CD4-positive, alpha-beta T cell treated with Interleukin-4 for 4 hours (primary cell): Measurements from ENCODE around the gene MR1.
A peak's percentile ranks its signal among the peaks of the same experiment; 100 is the strongest.

Source experiments
- DNase-seq: peaks from one replicate; pipeline ENCODE4 v3.0.0-alpha.2; 2020

The MR1 gene

DNA sequence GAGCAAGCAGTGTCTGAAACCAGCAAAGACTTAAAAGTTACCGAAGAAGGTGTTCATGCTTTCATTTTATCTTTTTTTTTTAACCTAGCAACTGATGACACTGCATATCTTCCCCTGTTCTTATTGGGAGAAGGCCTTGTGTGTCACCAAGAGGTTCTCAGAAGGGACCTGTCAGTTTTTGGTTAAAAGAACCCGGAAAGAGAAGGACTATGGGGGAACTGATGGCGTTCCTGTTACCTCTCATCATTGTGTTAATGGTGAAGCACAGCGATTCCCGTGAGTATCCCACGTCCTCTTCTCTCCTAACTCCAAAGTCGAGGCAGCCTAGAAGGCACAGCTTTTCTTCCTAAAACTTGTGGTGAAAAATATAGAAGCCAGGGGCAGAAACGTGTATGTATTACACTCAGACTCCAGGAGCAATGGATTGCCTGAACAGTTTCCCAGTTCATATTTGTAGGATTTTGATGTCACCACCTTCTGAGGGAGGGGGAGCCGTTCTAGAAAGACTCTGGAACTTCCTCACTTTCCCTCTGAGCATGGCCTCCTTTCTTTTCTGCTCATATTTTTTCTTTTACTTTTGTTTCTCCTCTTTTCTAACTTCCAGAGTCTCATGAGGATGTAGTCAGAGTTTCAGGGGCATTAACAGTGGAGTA is at the start of gene MR1:
MR1 (plus strand) TSS at position 185 of the 653 bp plus-strand sequence; CDS start at position 210, 25 bp downstream.
- DNase-seq: peak; percentile 89

DNA sequence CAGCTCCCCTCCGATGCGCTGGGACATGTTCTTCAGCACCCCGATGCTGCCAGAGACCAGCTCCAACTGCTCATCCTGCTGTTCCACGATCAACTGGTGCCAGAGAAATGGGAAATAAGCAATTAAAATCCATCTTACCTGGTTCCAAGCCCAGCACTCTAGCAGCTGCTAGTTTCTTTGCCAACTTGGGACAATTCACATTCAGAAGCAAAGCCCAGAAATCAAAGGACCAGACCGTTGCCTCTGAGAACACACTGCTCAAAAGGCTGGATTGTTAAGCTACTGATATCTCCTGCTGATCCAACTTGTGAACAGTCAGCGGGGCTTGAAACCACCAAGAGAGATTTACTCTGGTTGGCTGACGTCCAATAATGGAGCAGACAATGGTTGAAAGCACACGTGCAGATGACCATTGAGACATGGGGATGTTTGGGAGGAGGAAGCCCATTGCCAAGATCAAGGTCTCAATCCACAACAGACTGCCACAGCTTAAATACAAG is 45.5 kb upstream of the MR1 start:
- no peak for DNase-seq

DNA sequence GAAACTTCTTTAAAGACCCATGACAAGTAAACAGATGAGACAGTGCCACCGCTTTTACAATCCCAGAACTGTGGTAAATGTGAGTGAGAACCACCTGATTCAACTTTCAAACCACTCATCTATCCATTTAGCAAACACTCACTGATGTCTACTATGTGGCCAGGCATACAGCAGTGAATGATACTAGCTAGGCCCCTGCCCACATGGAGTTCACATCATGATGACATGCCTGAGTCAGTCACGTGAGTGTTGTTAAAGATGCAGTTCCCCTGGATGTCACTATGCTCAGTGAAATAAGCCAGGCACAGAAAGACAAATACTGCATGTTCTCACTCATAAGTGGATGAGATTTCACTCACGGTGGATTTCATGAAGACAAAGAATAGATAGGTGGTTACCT is 39.5 kb upstream of the MR1 start:
- DNase-seq: no peak

DNA sequence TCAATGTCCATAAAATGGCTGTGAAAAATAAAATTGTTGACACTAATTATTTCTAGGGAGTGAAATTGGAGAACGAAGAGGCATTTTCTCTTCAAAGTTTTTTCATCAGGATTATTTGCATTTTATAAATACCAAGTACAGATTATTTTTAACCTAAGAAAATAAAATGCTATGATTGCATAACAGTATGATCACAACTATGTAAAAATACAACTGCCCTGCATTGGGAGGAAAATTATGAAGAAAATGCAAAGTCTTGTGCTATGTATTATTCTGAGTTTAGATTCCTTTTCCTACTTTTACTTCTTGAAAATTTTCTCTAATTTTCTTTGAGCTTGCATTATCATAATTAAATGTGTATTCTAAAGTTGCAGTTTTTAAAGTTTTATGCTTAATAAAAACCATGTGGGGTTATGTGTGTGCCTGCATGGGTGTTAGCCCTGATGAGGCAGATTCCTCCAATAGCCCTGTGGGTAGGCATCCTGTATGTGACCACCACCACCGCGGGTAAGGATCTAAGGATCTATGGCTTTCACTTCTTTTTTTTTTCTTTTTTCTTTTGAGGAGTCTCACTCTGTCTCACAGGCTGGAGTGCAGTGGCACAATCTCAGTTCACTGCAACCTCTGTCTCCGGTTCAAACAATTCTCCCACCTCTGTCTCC is 35.8 kb upstream of the MR1 start:
- DNase-seq: no peak

DNA sequence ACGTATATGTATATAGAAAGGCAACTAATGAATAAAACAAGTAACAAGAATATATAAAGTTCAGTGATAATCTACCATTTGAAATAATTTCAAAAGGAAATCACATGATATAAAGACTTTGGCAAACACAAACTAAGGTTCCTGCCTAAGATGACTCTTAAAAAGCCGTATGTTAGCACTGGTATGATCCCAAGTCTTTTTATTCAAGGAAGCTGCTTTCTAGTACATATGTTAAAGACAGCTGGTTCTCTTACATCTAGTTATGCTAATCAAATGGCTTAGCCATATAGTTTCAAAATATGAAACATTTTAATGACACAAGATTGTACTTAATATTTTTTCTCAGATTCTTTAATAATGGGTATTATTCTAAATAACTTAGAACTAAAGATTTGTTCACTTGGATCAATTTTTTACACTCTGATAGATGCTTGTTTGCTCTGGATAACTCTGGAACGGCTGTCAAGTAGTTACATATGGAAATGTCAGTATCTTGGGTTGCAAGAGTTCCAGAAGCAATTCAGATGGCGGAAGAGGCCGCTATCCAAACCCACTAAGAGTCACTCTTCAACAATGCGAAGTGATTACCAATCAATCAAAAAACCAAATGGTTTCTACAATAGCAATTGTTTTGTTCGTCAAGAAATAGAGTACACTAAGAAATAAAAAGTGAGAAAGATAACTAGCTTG is 32.5 kb upstream of the MR1 start:
- no peak for DNase-seq

DNA sequence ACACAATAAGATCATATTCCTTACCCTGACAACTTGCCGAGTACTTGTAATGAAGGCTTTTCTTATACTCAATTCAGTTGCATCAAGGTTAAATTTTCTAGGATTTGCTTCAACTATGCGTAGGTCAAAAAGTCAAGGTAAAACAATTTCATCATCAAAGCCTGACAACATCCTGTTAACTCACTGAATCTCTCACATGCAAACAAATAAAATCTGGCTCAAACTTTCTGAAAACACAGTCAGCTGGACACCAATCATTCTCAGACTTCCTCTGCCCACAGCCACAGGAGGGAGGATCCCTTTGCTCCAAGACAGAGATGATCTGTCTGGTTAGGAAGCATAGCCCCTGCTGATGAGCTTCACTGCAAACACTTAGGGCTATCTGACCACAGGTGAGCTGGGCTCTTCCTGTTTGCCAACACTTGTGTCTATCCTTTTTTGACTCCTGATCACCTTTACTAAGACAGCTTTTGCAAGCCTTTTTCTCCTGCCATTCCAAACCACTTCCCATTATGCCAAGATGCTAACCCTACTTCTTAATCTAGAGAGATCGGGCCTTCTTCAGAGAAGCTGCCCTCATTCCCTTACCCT is 31.1 kb upstream of the MR1 start:
- DNase-seq: no peak

DNA sequence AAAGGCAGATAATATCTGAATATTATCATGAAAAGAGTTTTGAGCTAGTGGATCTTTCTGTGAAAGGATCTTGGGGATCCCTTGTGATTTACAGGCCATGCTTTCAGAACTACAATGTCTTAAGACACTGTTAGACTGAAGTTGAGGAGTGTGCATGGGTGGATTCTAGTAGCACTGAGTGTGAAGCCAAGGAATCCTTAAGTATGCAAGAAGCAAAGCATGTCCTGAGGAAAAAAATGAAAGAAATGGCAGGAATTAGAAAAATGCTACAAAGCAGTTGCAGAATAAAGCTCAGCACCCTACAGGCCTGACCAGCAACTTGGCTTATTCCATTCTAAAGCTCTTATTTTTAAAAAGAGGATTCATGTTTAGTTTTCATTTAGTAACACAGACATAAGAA is 23.0 kb upstream of the MR1 start:
- DNase-seq: no peak

DNA sequence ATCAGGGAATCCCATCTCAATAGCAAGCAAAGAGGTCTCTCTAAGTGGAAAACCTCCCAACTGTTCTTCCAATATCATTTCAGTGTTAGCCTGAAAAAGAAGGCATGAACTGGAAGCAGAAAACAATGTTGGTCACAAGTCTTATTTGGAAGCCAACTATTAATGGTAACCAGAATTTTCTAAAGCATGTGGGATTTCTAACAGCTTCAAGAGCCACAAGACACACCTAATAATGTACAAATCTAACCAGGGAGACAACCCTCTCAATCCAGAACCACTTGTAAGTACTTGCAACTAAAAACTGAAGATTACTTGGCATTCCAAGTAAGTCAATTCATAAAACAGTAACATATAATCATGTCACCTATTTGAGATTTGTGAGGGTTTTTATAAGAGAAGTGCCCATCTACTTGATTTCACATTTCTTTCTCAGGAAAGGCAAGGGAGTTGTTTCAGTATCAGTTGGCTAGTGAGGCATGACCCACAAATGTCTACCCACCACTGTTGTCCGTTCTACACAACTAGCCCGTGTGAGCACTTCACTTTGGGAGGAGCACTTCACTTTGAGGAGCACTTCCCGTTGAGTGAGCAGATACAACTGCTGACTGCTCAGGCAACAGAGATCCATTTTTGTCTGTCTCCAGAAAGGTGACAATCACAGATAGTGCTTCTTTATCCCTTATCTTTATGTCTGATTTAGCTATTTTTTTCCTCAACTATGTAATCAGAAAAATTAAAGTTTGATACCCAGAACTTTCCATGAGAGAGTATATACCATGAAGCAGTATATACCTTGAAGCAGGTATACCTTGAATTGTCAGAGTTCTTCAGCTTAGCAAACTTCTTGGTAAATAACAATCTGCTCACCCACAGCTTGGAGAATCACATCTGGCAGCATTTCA is 22.2 kb upstream of the MR1 start:
- no peak for DNase-seq

DNA sequence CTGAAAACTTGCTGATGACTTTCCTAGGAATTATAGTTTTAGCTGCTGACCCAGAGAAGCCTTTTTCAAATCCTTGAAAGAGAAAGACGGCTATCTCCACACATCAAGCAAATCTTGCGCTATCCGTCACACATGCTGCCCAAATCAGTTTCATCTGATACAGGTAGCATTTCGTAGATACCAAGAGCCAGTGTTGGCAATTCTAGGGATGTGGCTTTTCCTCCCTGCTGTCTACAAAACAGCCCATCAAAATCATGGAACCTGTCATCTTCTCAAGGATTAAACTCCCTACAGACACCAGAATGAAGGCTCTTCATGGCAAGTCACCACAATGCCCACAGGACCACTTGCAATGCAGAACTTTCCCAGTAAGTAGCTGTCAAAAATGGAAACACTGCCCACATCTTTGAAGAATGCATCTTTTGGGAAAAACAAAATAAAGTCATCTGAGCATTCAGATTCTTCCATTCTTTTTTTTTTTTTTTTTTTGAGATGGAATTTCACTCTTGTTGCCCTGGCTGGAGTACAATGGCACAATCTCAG is 21.5 kb upstream of the MR1 start:
- no peak for DNase-seq

DNA sequence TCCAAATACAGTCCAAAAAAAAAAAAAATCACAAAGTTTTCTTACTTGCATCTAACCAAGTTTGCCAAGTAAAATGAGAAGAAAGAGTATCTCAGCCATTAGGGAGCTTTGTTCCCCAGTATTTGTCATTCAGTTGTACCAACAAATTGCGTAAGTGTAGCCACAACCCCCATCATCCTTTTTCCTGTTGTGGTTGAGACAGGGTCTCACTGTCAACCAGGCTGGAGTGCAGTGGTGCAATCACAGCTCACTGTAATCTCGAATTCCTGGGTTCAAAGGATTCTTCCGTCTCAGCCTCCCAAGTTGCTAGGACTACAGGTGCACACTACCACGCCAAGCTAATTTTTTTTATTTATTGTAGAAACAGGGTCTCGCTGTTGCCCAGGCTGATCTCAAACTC is 20.6 kb upstream of the MR1 start:
- no peak for DNase-seq

DNA sequence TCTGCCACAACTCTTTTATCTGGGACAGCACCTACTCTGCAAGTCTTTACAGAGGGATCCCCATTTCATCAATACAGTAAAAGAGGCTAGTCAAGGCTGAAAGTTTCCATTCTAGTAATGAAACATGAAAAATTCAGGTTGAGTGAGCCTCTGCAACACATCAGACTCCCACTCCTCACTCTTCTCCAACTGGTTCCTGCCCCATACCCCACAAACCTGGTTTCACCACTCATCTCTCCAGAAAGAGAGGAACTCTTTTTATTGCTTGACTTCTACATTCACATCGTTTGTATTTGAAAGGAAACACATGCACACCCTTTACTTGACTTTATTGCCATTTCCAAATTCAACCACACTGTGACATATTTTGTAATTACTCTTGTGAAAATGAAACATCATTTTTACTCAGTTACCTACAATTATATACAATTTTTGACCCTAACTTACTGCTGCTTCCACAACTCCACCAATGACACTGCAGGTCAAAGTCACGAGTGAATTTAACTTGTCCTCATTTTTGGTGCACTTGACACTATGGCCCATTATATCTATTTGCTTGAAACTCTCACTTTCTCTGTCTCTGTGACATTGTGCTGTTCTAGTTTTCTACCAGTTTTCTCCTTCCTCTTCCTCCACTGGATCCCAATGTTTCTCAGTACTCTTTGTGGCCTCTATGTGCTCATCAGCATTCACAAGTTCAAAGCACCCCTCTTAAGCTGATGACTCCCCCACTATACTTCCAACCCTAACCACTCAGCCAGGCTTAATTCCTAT is 19.1 kb upstream of the MR1 start:
- no peak for DNase-seq

DNA sequence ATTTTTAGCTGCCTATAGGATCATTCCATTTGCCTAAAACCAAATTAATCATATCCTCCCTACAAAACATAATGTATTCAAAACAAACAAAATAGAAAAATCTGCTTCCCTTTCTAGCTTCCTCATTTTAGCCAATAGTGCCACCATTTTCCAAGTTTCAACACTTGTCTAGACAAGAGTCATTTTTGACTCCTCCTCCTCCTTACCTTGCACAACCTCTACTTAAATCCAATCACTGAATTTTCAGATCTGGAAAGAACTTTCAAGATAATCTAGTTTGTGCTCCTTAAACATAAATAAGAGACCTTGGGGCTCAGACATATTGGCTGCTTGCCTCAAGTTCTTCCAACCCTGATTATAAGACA is 18.6 kb upstream of the MR1 start:
- DNase-seq: no peak

DNA sequence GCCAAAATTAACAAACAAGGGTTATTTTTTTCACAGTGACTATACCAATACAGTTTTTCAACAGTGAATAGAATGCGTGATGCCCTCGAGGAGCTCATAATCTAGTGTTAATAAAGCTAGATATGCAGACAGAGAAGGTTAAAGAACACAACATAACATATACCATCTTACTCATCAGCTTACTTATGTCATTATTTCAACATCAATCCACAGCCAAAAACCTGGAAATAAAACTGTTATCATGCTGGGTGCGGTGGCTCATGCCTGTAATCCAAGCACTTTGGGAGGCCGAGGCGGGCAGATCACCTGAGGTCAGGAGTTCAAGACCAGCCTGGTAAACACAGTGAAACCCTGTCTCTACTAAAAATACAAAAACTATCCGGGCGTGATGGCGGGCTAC is 17.2 kb upstream of the MR1 start:
- no peak for DNase-seq

DNA sequence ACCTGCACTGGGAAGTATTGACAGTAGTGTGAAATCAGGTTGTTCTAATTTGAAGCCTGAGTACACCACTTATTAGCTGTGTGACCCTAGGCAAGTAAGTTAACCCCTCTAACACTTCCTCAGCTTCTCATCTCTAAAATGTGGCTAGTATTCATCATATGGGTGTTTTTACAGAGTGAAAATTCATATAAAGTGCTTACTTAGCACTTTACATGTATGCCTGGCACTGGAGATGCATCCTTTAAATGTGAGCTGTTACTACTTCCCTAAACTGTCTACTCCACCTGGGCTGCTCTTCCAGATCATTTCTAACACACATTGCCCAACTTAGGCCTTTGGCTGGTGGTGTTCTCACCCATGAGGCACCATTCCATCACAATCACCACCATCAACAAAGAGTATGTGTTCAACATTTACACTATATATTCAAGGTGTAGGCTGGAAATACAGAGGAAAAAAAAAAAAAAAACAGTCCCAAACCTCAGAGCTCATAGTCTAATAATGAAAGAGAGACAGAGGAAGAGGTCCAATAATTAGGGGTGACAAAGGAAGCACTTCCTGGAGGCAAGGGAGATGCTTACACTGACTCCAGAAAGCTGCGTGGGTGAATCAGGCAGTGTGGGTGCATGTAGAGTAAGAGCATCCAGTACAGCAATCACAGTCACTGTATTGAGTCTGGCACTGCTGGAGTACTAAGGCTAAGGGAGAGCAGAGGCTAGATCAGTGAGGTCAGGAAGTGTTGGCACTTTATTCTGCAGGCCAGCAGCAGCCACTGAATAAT is 14.7 kb upstream of the MR1 start:
- DNase-seq: no peak

DNA sequence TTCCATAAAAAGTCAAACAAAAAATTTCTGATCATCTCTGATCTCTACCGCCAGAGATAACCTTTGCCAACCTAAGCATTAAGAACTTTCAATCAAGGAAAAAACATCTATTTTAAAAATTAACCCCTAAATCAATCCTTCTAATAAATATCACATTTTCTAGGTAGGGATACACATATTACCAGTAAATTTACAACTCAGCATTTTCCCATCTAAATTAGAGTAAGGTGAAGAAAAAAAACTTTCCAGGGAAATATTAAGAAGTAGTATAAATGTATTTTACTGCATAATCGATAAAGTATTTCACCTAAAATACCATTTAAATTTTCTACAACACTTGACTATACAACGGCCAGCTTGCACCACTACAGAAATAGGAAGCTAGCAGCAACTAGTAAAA is 12.6 kb upstream of the MR1 start:
- no peak for DNase-seq

DNA sequence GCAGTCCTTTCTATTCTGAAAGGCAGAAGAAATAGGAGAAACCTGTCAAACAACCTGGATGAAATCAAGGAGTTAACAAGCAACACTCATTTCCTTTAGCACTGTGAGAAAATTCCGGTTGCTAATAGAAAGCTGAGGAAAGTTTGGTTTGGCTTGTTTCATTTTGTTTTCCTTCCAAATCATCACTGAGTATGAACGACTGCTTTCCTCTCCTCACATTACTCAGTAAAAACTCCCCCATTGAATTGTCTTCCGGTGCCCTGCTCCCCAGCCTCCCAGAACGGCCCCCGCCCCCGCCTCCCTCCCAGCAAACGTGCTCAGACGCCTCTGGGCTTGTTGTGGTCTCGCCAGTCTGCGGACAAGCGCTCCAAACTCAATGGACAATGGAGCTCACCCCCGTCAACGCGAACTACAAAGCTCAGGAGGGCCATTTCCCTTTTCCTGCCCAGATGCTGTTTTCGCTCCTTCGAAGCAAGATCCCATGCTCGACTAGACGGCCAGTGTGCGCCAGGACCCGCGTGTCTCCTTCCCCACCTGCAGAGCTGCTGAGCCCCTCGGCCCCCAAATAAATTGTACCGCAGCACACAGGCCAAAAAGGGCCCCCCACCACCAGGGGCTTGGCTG is 11.9 kb upstream of the MR1 start:
- peak; percentile 56 for DNase-seq

DNA sequence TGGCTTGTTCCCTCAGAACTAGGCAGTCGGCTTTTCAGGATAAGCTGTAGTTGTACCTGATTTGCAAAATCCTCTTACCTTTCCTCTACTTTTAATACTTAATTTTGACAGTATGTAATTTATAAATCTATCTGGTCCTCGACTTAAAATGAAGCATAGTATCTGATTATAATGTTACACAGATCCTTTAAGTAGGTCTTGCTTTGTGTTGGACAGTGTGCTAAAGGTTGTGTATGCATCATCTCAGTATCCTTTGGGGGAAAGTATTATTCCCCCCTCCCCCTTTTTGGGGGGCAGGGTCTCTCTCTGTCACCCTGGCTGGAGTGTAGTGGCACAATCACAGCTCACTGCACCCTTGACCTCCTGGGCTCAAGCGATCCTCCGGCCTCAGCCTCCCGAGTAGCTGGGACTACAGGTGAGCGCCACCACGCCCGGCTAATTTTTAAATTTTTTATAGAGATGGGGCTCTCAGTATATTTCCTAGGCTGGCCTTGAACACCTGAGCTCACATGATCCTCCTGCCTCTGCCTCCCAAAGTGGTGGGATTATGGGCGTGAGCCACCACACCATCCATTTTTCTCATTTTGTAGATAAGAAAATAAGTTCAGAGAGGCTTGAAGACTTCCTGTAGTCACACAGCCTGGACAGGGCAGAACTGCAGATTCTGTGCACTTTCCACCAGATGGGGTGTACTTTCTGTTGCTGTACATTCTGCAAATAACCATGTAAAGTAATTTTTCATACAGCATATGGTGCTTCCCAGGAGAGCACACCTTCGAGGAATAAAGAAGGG is 10.3 kb upstream of the MR1 start:
- no peak for DNase-seq

DNA sequence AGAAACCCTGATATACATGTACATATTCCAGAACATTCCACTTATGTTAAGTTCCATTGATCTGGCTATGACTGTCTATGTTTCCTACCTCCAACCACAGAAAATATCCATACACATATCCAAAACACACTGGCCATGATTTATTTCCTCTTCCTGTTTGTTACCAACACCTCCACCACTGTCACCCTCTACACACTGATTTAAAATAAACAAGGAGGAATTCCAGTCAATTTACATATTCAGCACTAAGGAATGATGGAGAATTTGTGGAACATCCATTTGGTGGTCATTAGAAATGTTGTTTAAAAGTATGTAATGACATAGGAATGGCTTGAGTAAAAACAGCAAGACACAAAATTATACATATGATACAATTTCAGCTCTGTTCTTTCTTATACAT is 5.6 kb upstream of the MR1 start:
- no peak for DNase-seq

DNA sequence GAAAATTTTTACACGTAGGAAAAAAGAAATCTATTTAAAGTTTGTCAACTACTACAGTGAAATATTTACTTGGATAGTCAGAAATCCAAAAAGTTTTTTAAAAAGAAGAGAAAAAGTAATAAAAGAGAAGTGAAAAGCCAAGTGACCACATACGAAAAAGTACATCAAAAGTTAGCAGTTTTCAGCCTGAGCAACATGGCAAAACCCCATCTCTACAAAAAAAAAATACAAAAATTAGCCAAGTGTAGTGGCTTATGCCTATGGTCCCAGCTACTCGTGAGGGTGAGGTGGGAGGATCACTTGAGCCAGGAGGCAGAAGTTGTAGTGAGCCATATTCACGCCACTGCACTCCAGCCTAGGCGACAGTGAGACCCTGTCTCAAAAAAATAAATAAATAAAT is 5.2 kb upstream of the MR1 start:
- DNase-seq: no peak

DNA sequence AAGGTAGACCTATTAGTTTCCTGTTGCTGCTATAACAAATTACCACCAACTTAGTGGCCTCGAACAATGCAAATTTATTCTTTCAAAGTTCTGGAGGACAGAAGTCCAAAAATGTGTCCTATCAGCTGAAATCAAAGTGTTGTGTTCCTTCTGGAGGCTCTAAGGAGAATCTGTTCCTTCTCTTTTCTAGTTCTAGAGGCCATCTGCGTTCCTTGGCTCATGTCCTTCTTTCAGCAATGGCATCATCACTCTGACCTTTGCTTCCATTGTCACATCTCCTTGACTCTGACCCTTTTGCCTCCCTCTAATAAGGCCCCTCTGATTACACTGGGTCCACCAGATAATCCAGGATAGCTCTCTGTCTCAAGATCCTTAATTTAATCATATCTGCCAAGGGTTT is 1.2 kb upstream of the MR1 start:
- no peak for DNase-seq
